ENCODE results near the gene SYNC.

DNA sequence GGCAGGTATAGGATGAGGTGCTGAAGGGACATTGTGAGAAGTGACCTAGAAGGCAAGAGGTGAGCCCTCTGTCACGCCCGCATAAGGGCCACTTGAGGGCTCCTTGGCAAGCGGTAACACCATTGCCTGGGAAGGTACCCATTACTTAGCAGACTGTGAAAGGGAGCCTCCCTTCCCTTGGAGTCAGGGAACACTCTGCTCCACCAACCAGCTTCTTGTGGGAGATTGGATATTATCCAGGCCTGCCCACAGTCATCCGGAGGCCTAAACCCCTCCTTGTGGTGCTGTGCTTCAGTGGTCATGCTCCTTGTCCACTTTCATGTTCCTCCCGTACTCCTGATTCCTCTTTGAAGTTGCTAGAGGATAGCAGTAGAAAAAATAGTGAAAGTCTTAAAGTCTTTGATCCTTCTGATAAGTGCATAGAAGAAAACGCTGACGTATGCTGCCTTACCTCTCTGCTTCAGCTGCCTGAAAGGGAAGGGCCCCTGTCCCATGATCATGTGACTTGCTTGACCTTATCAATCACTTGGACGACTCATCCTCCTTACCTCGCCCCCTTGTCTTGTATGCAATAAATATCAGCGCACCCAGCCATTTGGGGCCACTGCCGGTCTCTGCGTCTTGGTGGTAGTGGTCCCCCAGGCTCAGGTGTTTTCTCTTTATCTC is 35.5 kb downstream of the SYNC start:
- TF ChIP-seq, protein P1, sequence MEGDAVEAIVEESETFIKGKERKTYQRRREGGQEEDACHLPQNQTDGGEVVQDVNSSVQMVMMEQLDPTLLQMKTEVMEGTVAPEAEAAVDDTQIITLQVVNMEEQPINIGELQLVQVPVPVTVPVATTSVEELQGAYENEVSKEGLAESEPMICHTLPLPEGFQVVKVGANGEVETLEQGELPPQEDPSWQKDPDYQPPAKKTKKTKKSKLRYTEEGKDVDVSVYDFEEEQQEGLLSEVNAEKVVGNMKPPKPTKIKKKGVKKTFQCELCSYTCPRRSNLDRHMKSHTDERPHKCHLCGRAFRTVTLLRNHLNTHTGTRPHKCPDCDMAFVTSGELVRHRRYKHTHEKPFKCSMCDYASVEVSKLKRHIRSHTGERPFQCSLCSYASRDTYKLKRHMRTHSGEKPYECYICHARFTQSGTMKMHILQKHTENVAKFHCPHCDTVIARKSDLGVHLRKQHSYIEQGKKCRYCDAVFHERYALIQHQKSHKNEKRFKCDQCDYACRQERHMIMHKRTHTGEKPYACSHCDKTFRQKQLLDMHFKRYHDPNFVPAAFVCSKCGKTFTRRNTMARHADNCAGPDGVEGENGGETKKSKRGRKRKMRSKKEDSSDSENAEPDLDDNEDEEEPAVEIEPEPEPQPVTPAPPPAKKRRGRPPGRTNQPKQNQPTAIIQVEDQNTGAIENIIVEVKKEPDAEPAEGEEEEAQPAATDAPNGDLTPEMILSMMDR (conservative IDR thresholded peaks at IDR 0.05 in 1 of 2, IDR thresholded peaks at IDR 0.05 in 1 of 2; ENCODE audit: low read depth in 1 of 2, low read length in 2 of 2) = no peak
- TF ChIP-seq EZH2 (IDR thresholded peaks at IDR 0.05; ENCODE audit: low read length, missing control alignments) = no peak
